Bronchial epithelial cell (primary cell): ENCODE measurements around the gene RASSF10. TPM values are rescaled to one million over a fixed set of nuclear protein-coding genes. Genes with fewer than 3 reads are reported as not detected.
A peak's percentile ranks its signal among the peaks of the same experiment; 100 is the strongest.

ENCODE experiments used
- DNase-seq: peaks from one replicate; pipeline ENCODE4 v3.0.0-alpha.2; 2010; ENCODE audit warnings: low read depth
- FAIRE-seq: peaks from 2 replicates; lab custom pipeline; 2011; peaks lifted over from hg19 to GRCh38; lab: Jason Lieb, UNC
- H3K27me3 ChIP-seq: 2 replicates; pipeline ENCODE4 v1.5.1; 2011; ENCODE audit warnings: low read length; ENCODE audit not compliant: control insufficient read depth, insufficient read depth
- H3K36me3 ChIP-seq: 2 replicates; pipeline ENCODE4 v1.5.1; 2011; ENCODE audit warnings: low read length; ENCODE audit not compliant: control insufficient read depth, insufficient read depth
- H3K4me3 ChIP-seq: 2 replicates; pipeline ENCODE4 v1.5.1; 2011; ENCODE audit warnings: mild to moderate bottlenecking, low read depth, low read length, control low read depth
- CTCF ChIP-seq: IDR thresholded peaks from 2 replicates; pipeline ENCODE4 v1.5.1; 2011; ENCODE audit warnings: mild to moderate bottlenecking, moderate library complexity, low read length, control low read depth, inconsistent platforms; ENCODE audit not compliant: insufficient read depth, severe bottlenecking
- total RNA-seq: library from RNA; depleted of rRNA; stranded (reverse); fragments of >200 nt; gene quantifications from 2 replicates; pipeline ENCODE4 v1.2.1, GENCODE V29; 2014

RASSF10 gene
- total RNA-seq, 1 donor from 2014 or later: 2.1 TPM

GRCh38 chr11:12975195-12975594 is 33.9 kb upstream of the RASSF10 start:
- TF ChIP-seq CTCF: no peak
- DNase-seq: no peak
- no peaks in the 10 kb centered on the region for H3K27me3 ChIP-seq
- no peak overlapping the region for H3K4me3 ChIP-seq
- peaks cover 10% of the 10 kb centered on the region for H3K36me3 ChIP-seq
- FAIRE-seq: no peak

GRCh38 chr11:12979928-12980689 is 29.0 kb upstream of the RASSF10 start:
- FAIRE-seq (no peak), DNase-seq (no peak)
- TF ChIP-seq CTCF: no peak
- Histone ChIP-seq H3K27me3 (no peaks in the 10 kb centered on the region), H3K36me3 (peaks cover 19% of the 10 kb centered on the region), H3K4me3 (no peak overlapping the region)

- H3K27me3 ChIP-seq: no peaks in the 10 kb centered on the region
- peaks cover 25% of the 10 kb centered on the region for H3K36me3 ChIP-seq
- DNase-seq (peak; percentile 37), FAIRE-seq (no peak)
- H3K4me3 ChIP-seq: no peak overlapping the region
- TF ChIP-seq CTCF: peak; percentile 10
These were observed 27.2 kb upstream of the RASSF10 start for GRCh38 chr11:12981676-12982522.

GRCh38 chr11:12983336-12983735 is 25.8 kb upstream of the RASSF10 start:
- DNase-seq (no peak), FAIRE-seq (no peak)
- peaks cover 24% of the 10 kb centered on the region for H3K36me3 ChIP-seq

GRCh38 chr11:12986194-12986898 is 22.8 kb upstream of the RASSF10 start:
- no peak for FAIRE-seq
- H3K4me3 ChIP-seq: no peak overlapping the region
- peaks cover 17% of the 10 kb centered on the region for H3K36me3 ChIP-seq
- DNase-seq: no peak
- H3K27me3 ChIP-seq: no peaks in the 10 kb centered on the region
- TF ChIP-seq CTCF: no peak

More at GRCh38 chr11:12983336-12983735, 25.8 kb upstream of the RASSF10 start:
- no peak for TF ChIP-seq CTCF
- Histone ChIP-seq H3K27me3 (no peaks in the 10 kb centered on the region), H3K4me3 (no peak overlapping the region)
